HG03045 (cell line): ENCODE measurements around the gene KCNQ1.
"Not testable (repeated sequence)": the region's sequence is repeated elsewhere in the genome, so short reads cannot be mapped to it uniquely, and the experiment has no call there.

ENCODE experiments used
- ATAC-seq: cut with Tn5 transposase; IDR thresholded peaks from one replicate; pipeline ENCODE4 v1.9.1; 2021; ENCODE audit warnings: mild to moderate bottlenecking, moderate library complexity; ENCODE audit not compliant: unreplicated experiment

KCNQ1 gene

DNA sequence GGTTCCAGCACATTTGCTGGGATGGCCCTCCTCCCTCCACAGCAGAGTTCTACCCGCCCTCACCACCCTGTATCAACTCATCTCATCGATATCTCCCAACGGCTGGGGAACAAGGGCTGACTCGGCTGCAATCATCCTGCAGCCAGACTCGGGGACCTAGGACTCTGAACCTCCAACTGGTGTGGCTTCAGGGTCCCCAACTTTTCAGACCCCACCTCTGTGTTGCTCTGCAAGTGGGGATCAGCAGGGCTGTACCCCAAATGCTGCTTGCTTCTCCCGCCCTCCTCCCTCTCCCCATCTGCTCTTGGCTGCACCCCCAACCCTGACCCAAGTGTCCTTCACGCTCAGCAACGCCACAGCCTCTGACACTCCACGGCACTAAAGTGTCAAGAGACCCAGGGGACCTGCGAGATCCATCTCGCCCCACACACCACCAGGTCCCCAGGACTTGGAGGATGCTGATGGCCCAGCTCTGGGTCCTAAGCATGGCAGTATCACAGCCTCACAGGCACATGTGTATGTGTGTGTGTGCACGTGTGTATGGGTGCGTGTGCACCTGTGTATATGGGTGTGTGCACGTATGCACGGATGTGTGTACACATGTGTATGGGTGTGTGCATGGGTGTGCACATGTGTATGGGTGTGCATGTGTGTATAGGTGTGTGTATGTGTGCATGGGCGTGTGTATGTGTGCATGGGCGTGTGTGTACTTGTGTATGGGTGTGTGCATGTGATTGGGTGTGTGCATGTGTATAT lies 26.4 kb downstream of the KCNQ1 start:
- ATAC-seq, result no peak

DNA sequence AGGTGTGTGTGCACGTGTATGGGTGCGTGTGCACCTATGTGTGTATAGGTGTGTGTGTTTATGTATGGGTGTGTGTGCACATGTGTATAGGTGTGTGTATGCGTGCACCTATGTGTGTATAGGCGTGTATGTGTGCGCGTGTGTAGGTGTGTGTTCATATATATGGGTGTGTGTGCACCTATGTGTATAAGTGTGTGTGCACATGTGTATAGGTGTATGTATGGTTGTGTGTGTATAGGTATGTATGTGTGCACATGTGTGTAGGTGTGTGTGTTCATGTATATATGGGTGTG lies 26.9 kb downstream of the KCNQ1 start:
- ATAC-seq, result no peak

- no peak for ATAC-seq
These were observed 27.8 kb downstream of the KCNQ1 start for GRCh38 chr11:2472428-2473186.

- ATAC-seq, result no peak
These were observed 28.7 kb downstream of the KCNQ1 start for GRCh38 chr11:2473361-2474058.

DNA sequence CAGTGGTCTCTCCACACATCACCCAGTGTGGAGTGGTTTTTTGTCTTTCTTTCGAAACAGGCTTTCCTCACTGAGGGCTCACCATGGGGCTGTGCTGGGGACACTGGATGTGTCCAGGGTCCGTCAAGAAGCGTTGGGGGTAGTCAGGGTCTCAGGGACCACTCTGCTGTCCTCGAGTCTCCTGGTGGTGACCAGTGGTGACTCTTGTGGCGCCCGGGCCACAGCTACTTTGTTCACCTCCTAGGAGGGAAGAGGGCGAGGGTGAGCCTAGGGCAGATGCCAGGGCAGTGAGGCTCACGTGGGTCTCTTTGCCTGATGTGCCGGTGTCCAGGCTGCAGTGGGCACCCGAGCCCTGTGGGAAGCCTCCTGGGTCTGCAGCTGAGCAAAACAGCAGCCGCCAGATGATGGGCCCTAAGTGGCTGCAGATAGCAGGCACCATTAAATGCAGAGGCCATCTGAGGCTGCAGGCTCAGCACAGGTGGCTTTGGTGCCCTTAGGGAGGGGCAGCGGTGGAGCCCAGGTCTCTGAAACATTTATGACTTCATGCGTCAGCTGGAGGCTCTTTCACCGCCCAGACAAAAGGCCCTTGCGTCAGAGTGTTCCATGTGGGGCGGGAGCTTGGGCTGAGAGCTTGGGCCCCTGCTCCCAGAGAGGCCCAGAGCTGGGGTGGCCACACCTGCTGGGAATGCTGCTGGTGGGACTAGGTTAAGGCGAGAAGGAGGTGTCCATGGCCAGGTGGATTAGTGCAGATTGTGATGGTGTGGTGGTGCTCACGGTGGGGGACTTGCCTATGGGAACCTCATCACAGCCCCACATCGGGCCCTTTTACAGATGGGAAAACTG lies 29.5 kb downstream of the KCNQ1 start:
- no peak for ATAC-seq

- no peak for ATAC-seq
These were observed 30.5 kb downstream of the KCNQ1 start for GRCh38 chr11:2475136-2475918.

- no peak for ATAC-seq
These were observed 32.4 kb downstream of the KCNQ1 start for GRCh38 chr11:2477254-2477653.

DNA sequence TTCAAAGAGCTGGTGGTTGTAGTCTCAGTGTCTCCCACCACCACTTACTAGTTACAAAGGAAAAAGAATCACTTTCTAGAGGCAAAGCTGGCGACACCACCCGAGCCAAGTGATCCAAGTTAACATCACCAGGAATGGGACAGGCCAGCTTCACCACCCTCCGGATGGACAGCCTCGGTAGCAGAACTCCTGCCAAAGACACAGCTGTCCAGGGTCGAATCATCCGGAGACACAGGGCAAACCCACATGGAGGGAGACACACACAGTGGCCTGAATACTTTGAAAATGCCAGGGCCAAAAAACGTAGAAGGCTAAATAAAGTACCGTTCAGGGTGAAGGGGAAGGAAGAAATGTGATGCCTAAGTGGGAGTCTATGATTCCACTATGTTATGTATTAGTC lies 33.1 kb downstream of the KCNQ1 start:
- ATAC-seq, result no peak

- not testable (repeated sequence) for ATAC-seq
These were observed 35.5 kb downstream of the KCNQ1 start for GRCh38 chr11:2480067-2480873.

- ATAC-seq, result no peak
These were observed 36.0 kb downstream of the KCNQ1 start for GRCh38 chr11:2480874-2481220.

DNA sequence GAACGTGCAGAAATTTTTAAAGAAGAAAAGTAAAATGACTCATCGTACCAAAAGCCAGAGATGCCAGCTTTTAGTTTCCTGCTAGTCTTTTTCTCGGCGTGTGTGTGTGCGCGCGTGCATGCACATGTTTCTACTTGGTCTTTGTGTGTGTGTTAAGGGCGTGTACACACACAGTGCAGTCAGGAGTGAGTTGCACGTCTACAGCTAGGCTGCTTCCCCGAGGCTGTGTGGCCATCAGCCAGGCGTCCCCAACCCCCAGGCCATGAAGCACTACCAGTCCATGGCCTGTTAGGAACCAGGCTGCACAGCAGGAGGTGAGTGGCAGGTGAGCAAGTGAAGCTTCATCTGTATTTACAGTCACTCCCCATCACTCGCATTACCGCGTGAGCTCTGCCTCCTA lies 36.4 kb downstream of the KCNQ1 start:
- no peak for ATAC-seq

DNA sequence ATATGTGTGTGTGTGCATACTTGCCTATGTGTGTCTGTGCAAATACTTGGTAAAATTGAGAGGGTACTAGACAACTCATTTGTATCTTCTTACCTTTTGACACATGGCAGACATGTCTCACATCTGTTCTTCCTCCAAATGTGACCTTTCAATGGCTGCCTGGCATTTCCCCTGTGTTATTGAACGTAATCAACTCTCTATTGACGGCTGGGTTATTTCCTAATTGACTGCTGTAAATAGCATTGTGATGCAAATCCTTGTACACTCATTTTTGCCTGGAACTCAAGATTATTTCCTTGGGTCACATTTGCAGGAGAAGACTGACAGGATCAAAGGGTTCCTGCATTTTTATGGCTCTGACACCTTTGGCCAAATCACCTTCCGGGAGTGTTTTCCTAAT lies 37.4 kb downstream of the KCNQ1 start:
- no peak for ATAC-seq

DNA sequence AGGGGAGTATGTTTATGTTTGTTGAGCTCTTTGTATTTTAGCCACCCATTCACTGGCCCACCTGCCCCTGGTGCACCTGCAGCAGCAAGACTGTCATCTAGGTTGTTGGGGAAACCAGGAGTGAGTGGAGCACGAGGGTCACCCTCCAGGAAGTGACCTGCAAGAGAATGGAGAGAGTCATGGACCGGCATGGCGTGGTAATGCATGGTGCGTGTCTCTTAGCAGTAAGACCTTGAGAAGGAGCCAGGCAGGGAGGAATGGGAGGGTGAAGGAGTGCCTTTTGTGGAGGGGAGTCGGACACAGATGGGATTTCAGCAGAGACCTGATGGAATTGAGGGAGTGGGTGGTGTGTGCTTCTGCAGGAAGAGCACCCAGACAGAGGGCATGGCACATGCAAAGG lies 37.9 kb downstream of the KCNQ1 start:
- no peak for ATAC-seq

- no peak for ATAC-seq
These were observed 38.6 kb downstream of the KCNQ1 start for GRCh38 chr11:2483426-2483825.

DNA sequence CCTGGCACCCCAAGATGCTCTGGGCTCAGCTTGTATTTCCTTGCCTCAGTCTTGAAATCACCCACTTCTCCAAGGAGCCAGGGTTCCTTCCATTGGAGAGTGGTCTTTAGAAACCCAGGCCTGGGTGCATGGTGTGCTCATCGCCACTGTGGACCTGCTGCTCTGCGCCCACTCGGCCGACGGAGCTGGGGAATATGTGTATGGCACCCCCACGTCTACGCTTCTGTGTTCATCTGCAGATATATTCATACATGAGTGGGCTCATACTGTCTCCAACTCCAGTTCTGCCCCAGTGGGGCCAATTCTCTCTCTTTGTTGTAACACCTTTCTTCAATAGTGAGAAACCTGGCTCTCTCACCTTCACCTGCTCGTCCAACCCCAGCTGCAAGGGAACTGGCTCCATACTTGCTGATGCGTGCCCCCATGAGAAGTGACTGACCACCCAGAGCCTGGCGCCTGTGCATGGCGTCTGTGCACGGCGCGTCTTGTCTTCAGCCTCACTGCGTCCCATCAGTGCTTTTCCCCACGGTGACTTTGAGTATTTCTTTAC lies 39.8 kb downstream of the KCNQ1 start:
- no peak for ATAC-seq

DNA sequence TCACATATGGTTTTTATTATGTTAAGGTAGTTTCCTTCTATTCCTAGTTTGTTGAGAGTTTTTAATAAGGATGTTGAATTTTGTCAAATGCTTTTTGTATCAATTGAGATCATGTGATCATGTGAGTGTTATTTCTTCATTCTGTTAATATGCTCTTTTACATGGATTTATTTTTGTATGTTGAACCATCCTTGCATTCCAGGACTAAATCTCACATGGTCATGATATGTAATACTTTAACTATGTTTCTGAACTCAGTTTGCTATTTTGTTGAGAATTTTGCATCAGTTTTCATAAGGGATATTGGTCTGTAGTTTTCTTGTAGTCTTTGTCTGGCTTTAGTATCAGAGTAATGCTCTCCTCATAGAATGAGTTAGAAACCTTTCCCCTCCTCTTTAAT lies 43.2 kb downstream of the KCNQ1 start:
- no peak for ATAC-seq

GRCh38 chr11:2489083-2489482 lies 44.3 kb downstream of the KCNQ1 start:
- ATAC-seq, result no peak

DNA sequence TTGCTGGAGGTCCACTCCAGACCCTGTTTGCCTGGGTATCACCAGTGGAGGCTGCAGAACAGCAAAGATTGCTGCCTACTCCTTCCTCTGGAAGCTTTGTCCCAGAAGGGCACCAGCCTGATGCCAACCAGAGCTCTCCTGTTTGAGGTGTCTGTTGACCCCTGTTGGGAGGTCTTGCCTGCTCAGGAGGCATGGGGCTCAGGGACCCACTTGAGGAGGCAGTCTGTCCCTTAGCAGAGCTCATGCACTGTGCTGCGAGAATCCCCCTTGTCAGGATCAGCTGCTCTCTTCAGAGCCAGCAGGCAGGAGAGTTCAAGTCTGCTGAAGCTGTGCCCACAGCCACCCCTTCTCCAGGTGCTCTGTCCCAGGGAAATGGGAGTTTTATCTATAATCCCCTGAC lies 53.1 kb downstream of the KCNQ1 start:
- not testable (repeated sequence) for ATAC-seq

DNA sequence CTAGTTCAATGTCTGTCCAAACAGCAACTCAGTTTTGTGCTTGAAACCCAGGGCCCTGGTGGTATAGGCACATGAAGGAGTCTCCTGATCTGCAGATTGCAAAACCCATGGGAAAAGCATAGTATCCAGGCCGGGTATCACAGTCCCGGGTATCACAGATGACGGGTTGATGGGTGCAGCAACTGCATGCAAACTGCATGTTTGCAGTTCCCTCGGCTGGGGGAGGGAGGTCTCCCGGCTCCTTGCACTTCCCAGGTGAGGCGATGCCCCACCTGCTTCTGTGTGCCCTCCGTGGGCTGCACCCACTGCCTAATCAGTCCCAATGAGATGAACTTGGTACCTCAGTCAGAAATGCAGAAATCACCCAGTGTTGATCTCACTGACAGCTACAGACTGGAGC lies 53.9 kb downstream of the KCNQ1 start:
- ATAC-seq, result no peak
